K562 (cell line): ENCODE results near the gene BAG1. TPM values are rescaled to one million over a fixed set of nuclear protein-coding genes. Genes with fewer than 3 reads are reported as not detected.

Experiments
- ARID2 ChIP-seq: fragments of 450-650 bp; IDR thresholded peaks from 2 replicates; pipeline ENCODE4 v1.6.1; 2017; ENCODE audit warnings: antibody characterized with exemption, mild to moderate bottlenecking
- BDP1 ChIP-seq: IDR thresholded peaks from 3 replicates; pipeline ENCODE4 v1.6.1; 2011; ENCODE audit not compliant: insufficient read length, insufficient read depth
- CLOCK ChIP-seq: fragments of 250-450 bp; sonication (Bioruptor Pico); IDR thresholded peaks from 2 replicates; pipeline ENCODE4 v1.4.0; 2020; ENCODE audit warnings: mild to moderate bottlenecking, moderate library complexity, borderline replicate concordance
- DMBX1 ChIP-seq: fragments of 250-450 bp; sonication (Bioruptor Pico); IDR thresholded peaks from 2 replicates; pipeline ENCODE4 v1.8.0; 2022; ENCODE audit warnings: inconsistent platforms, mild to moderate bottlenecking, moderate library complexity, borderline replicate concordance
- HDAC3 ChIP-seq: fragments of 450-650 bp; IDR thresholded peaks from 2 replicates; pipeline ENCODE4 v1.6.1; 2018; ENCODE audit warnings: borderline replicate concordance, mild to moderate bottlenecking, moderate library complexity; ENCODE audit not compliant: partially characterized antibody
- HNRNPLL ChIP-seq: fragments of 200-400 bp; formaldehyde crosslinking; IDR thresholded peaks from 2 replicates; pipeline ENCODE4 v1.6.1; 2017; ENCODE audit warnings: low read length, low read depth, mild to moderate bottlenecking; ENCODE audit not compliant: poor library complexity, severe bottlenecking
- NCOA2 ChIP-seq, 2 experiments: fragments of 450-650 bp; IDR thresholded peaks; 2 replicates each; pipeline ENCODE4 v1.6.1; 2018; ENCODE audit warnings: mild to moderate bottlenecking in 2 of 2, moderate library complexity in 1 of 2; ENCODE audit not compliant: partially characterized antibody in 2 of 2
- POLR2H ChIP-seq: IDR thresholded peaks from 2 replicates; pipeline ENCODE4 v1.6.1; 2016; ENCODE audit warnings: missing genetic modification characterization, low read depth, mild to moderate bottlenecking, control low read depth, missing compliant biosample characterization, moderate library complexity
- POLR3G ChIP-seq: IDR thresholded peaks from 2 replicates; pipeline ENCODE4 v1.6.1; 2011; ENCODE audit not compliant: insufficient read length, insufficient replicate concordance; ENCODE audit errors: extremely low read depth
- PTRF ChIP-seq: fragments of 450-650 bp; IDR thresholded peaks from 2 replicates; pipeline ENCODE4 v1.6.1; 2016; ENCODE audit warnings: mild to moderate bottlenecking, missing genetic modification characterization, missing compliant biosample characterization
- TAF7 ChIP-seq: fragments of 450-650 bp; IDR thresholded peaks from 2 replicates; pipeline ENCODE4 v1.6.1; 2016; ENCODE audit warnings: missing genetic modification characterization, missing compliant biosample characterization
- TCF15 ChIP-seq: fragments of 250-450 bp; sonication (Bioruptor Pico); IDR thresholded peaks from 2 replicates; pipeline ENCODE4 v1.8.0; 2022; ENCODE audit warnings: moderate library complexity, mild to moderate bottlenecking, inconsistent platforms
- TCF7 ChIP-seq: sonication (generic); IDR thresholded peaks from 2 replicates; pipeline ENCODE4 v1.6.1; 2016; ENCODE audit warnings: antibody characterized with exemption, borderline replicate concordance
- TCF7L2 ChIP-seq: fragments of 150-350 bp; IDR thresholded peaks from 2 replicates; pipeline ENCODE4 v1.6.1; 2016; ENCODE audit warnings: low read depth, mild to moderate bottlenecking, low read length, moderate library complexity
- ZBTB49 ChIP-seq: sonication (generic); formaldehyde crosslinking; IDR thresholded peaks from 2 replicates; pipeline ENCODE4 v1.8.0; 2022; ENCODE audit warnings: missing genetic modification reagents, mild to moderate bottlenecking, borderline replicate concordance
- ZHX1 ChIP-seq: fragments of 150-350 bp; conservative IDR thresholded peaks from 2 replicates; pipeline ENCODE4 v1.6.1; 2014; ENCODE audit warnings: low read length
- ZNF174 ChIP-seq: fragments of 250-450 bp; sonication (Bioruptor Pico); IDR thresholded peaks from 2 replicates; pipeline ENCODE4 v1.4.0; 2020; ENCODE audit warnings: mild to moderate bottlenecking
- ZNF282 ChIP-seq: sonication (generic); formaldehyde crosslinking; IDR thresholded peaks from 2 replicates; pipeline ENCODE4 v1.8.1; 2023; ENCODE audit warnings: missing genetic modification reagents
- polyA plus RNA-seq, 8 experiments: library from polyadenylated mRNA; depleted of rRNA in 4 of 8; stranded (reverse) in 5 of 8; unstranded in 3 of 8; fragments of >200 nt; fragmentation: Nextera tagmentation in 2 of 8; fragmentation: Illumina TruSeq in 1 of 8; extraction: Ambion mirVana in 2 of 8; extraction: Trizol in 1 of 8; gene quantifications; 2 replicates each; pipeline versions ENCODE4 v1.2.1 to v1.2.3, GENCODE V29; 2011 to 2014; ENCODE audit warnings: inconsistent platforms in 1 of 8, missing spikeins in 1 of 8
- total RNA-seq, 7 experiments: library from RNA; depleted of rRNA in 6 of 7; stranded (reverse); fragments of >200 nt in 6 of 7; fragmentation: Illumina TruSeq in 2 of 7; extraction: Trizol in 2 of 7; gene quantifications; 2 replicates each; pipeline versions ENCODE4 v1.2.1 to v1.2.3, GENCODE V29; 2011 to 2021; ENCODE audit warnings: low replicate concordance in 1 of 7

BAG1 gene
- total and polyA plus RNA-seq, 9 of the 15 experiments (the other 6 are each of a cell fraction or from before 2014, with no cell fraction given): 9.7 to 106 (median 56.9) TPM

- no peak for TF ChIP-seq POLR3G
- TF ChIP-seq NCOA2 (IDR thresholded peaks at IDR 0.05; ENCODE audit: partially characterized antibody in 2 of 2): no peak
- TF ChIP-seq DMBX1: no peak
- no peak for TF ChIP-seq HNRNPLL
- no peak for TF ChIP-seq CLOCK
- TF ChIP-seq ZBTB49 (CRISPR knock-in tag): no peak
- no peak for TF ChIP-seq TCF7L2
- TF ChIP-seq ARID2: no peak
- no peak for TF ChIP-seq HDAC3
- TF ChIP-seq POLR2H (tag): peak; percentile 69
- TF ChIP-seq ZNF282 (CRISPR knock-in tag): no peak
- no peak for TF ChIP-seq TCF7
- TF ChIP-seq BDP1: no peak
- no peak for TF ChIP-seq ZHX1
- no peak for TF ChIP-seq TCF15 (CRISPR knock-in tag)
- TF ChIP-seq ZNF174 (CRISPR knock-in tag): no peak
- TF ChIP-seq PTRF: no peak
- TF ChIP-seq TAF7 (tag): no peak
Observed at GRCh38 chr9:33264473-33265177, at the start of gene BAG1, which contains the start of gene CHMP5 (continued).
